OCI-LY7 (cell line): ENCODE results near the gene VPS37B.

Experiments used
- CTCF ChIP-seq: fragments of 200-600 bp; sonication (generic); conservative IDR thresholded peaks from 2 replicates; pipeline ENCODE4 v1.5.1; 2014; ENCODE audit warnings: mild to moderate bottlenecking, antibody characterized with exemption, low read length, moderate library complexity, mixed read lengths
- EZH2phosphoT487 ChIP-seq: fragments of 200-600 bp; sonication (generic); IDR thresholded peaks from 2 replicates; pipeline ENCODE4 v1.6.1; 2018; ENCODE audit warnings: low read depth, borderline replicate concordance, mild to moderate bottlenecking, mixed run types, antibody characterized with exemption, low read length, moderate library complexity, mixed read lengths

- TF ChIP-seq CTCF, result no peak
- TF ChIP-seq EZH2phosphoT487, result no peak
These were observed 60.8 kb downstream of the VPS37B start, which contains the start of gene HIP1R for GRCh38 chr12:122834921-122835749.
